Measurements from ENCODE around the gene SEC14L5.
"Not testable (repeated sequence)": the region's sequence is repeated elsewhere in the genome, so short reads cannot be mapped to it uniquely, and the experiment has no call there.

SEC14L5 gene

DNA sequence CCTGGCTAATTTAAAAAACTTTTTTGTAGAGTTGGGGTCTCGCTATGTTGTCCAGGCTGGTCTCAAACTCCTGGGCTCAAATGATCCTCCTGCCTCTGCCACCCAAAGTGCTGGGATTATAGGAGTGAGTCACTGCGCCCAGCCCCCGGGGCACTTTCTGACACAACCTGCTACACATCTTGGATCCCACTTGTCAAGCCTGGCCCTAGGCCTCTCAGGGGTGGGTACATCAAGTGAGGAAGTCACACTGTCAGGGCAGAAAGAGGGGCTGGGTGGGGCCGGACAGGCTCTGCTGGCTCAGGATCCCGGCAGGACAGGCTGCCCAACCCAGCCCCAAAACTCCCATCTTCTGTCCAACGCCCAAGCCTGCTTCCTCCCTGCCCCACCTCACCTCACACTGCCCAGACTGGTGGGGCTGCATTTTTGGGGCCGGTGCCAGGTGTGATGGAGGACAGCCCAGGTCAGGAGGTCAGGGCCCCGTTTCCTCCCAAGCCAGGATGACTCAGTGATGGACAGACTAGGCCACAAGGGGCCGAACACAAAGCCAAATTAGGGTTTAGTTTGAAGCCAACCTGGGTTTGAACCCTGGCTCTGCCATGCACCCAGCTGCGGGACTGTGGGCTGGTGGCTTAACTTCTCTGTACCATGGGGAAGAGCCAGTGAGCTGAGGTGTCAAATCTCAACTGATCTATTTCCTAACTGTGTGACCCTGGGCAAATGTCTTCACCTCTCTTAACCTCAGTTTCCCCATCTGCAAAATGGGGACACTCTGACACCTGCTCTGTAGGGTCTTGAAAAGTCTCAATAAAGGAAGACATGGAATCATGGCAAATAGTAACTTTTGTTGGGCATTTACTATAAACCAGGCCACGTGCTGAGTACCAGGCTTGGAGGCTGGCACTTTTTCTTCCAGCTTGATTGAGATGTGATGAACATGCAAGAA, 12.3 kb upstream of the SEC14L5 start:
- H3K4me1 ChIP-seq (ENCODE audit: control insufficient read depth, insufficient read depth, low read length): peaks cover 49% of the 10 kb centered on the region
- H3K4me3 ChIP-seq (ENCODE audit: low read length): no peak overlapping the region
- H3K27me3 ChIP-seq (ENCODE audit: control insufficient read depth, insufficient read depth, low read length): no peaks in the 10 kb centered on the region
- H3K9me3 ChIP-seq (ENCODE audit: control insufficient read depth, low read length): no peaks in the 10 kb centered on the region
- H3K9ac ChIP-seq (ENCODE audit: low read length): no peak overlapping the region
- H3K36me3 ChIP-seq (ENCODE audit: control insufficient read depth, insufficient read depth, low read length): no peaks in the 10 kb centered on the region

DNA sequence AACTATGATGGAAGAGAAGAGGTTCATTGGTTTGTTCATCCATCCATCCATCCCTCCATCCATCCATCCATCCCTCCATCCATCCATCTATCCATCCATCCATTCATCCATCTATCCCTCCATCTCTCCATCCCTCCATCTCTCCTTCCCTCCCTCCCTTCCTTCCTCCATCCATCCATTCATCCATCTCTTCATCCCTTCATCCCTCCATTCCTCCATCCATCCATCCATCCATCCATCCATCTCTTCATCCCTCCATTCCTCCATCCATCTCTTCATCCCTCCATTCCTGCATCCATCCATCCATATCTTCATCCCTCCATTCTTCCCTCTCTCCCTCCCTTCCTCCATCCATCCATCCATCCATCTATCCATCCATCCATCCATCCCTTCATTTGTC, 11.2 kb upstream of the SEC14L5 start:
- H3K36me3 ChIP-seq (ENCODE audit: control insufficient read depth, insufficient read depth, low read length): no peaks in the 10 kb centered on the region
- no peaks in the 10 kb centered on the region for H3K27me3 ChIP-seq (ENCODE audit: control insufficient read depth, insufficient read depth, low read length)
- no peaks in the 10 kb centered on the region for H3K9me3 ChIP-seq (ENCODE audit: control insufficient read depth, low read length)
- peaks cover 49% of the 10 kb centered on the region for H3K4me1 ChIP-seq (ENCODE audit: control insufficient read depth, insufficient read depth, low read length)
- no peak overlapping the region for H3K4me3 ChIP-seq (ENCODE audit: low read length)
- no peak overlapping the region for H3K9ac ChIP-seq (ENCODE audit: low read length)

DNA sequence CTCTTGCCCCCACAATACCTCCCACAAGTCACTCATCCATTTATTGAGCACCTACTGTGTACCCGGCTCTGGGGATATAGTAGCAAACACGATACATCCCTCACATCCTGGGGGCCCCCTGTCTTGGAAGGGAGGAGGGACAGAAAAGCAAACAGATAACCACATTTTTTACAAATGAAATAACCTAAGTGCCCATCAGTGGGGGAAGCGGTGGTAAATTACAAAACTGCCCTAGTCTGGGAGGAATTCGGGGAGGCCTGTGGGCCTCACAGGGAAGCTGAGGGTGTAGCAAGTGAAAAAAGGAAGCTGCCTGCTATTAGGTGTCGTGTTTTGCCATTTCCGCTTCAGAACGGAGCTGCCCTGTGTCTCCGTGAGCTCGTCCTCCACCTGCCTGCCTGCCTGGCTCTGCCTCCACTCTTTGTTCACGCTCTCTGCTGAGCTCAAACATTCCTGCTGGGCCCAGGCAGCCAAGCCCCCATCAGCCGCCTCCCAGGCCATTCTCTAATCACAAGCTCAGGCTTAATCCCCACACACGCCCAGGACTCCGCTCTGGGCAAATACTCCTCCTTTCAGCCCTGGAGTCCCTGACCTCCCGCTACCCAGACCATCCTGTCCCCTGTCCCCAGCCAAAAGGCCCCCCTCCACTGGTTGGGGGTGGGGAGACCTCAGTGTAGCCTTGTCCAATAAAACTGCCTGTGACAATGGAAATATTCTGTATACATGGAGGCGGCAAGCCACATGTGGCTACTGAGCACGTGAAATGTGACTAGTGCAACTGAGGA, 10.2 kb upstream of the SEC14L5 start:
- Histone ChIP-seq H3K9me3 (ENCODE audit: control insufficient read depth, low read length) (no peaks in the 10 kb centered on the region), H3K36me3 (ENCODE audit: control insufficient read depth, insufficient read depth, low read length) (no peaks in the 10 kb centered on the region), H3K4me1 (ENCODE audit: control insufficient read depth, insufficient read depth, low read length) (peaks cover 42% of the 10 kb centered on the region), H3K9ac (ENCODE audit: low read length) (peak overlapping the region; percentile 47), H3K27me3 (ENCODE audit: control insufficient read depth, insufficient read depth, low read length) (no peaks in the 10 kb centered on the region), H3K4me3 (ENCODE audit: low read length) (no peak overlapping the region)

DNA sequence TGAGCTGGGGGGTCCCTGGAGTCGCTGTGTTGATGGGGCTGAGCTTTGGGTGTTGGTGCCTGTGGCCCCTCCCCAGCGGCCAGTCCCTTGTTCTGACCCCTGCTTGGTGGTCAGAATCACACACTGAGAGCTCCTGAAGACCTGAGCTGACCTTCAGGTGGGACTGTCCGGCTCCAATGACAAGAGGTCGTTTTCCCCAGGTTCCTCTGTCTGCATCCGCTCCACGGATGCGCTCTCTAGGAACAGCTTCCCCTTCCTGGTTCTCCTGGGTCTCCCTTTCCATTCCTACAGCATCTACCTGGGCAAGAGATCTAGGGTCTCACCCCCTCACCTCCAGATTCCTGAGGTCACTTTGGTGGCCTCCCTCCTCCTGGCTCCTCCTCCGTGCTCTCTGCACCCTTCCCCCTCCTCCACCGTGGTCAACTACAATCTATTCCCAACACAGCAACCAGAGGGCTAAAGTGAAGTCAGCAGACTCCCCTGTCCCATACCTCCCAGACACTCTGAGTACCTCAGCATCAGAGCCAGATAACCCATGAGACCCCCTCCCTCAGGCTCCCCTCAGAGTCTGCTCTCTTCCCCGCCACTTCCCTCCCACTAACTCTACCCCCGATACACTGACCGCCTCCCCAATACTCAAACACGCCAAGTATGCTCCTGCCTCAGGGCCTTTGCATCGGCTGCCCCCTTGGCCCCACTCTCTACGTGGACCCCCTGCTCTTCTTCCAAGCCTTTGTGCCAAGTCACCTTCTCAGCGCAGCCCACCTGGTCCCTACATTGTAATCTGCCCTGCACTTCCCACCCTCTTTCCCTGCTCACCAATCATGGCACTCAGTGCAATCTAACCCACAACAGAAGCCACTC, 9.0 kb upstream of the SEC14L5 start:
- Histone ChIP-seq H3K9me3 (ENCODE audit: control insufficient read depth, low read length) (no peaks in the 10 kb centered on the region), H3K27me3 (ENCODE audit: control insufficient read depth, insufficient read depth, low read length) (no peaks in the 10 kb centered on the region), H3K4me1 (ENCODE audit: control insufficient read depth, insufficient read depth, low read length) (peaks cover 30% of the 10 kb centered on the region), H3K36me3 (ENCODE audit: control insufficient read depth, insufficient read depth, low read length) (no peaks in the 10 kb centered on the region), H3K4me3 (ENCODE audit: low read length) (no peak overlapping the region), H3K9ac (ENCODE audit: low read length) (no peak overlapping the region)

DNA sequence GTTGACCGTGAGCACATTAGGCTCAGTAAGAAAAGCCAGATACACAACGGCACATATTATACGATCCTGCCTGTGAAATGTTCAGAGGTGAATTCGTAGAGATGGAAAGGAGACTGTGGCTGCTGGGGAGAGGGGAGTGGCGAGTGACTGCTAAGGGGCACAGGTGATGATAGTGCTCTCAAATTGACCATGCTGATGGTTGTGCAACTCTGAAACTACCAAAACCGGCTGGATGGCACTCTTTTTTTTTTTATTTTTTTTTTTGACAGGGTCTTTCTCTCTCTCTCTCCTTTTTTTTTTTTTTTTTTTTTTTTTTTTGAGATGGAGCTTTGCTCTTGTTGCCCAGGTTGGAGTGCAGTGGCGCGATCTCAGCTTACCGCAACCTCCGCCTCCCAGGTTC, 8.1 kb upstream of the SEC14L5 start:
- no peak overlapping the region for H3K4me3 ChIP-seq (ENCODE audit: low read length)
- peaks cover 21% of the 10 kb centered on the region for H3K4me1 ChIP-seq (ENCODE audit: control insufficient read depth, insufficient read depth, low read length)
- H3K27me3 ChIP-seq (ENCODE audit: control insufficient read depth, insufficient read depth, low read length): no peaks in the 10 kb centered on the region
- H3K36me3 ChIP-seq (ENCODE audit: control insufficient read depth, insufficient read depth, low read length): no peaks in the 10 kb centered on the region
- no peaks in the 10 kb centered on the region for H3K9me3 ChIP-seq (ENCODE audit: control insufficient read depth, low read length)
- no peak overlapping the region for H3K9ac ChIP-seq (ENCODE audit: low read length)

DNA sequence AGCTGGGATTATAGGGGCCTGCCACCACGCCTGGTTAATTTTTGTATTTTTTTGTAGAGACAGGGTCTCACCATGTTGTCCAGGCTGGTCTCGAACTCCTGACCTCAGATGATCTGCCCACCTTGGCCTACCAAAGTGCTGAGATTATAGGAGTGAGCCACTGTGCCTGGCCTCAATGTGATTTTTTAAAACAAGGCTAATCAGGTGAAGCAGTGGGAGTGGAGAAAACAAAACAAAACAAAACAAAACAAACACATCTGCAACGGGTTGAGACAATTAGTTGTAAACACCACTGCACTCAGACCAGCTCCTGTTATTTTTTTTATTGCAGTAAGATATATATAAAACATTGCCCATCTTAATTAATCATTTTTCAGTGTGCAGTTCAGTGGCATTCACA, 6.5 kb upstream of the SEC14L5 start:
- H3K27me3 ChIP-seq (ENCODE audit: control insufficient read depth, insufficient read depth, low read length); H3K36me3 ChIP-seq (ENCODE audit: control insufficient read depth, insufficient read depth, low read length); H3K4me3 ChIP-seq (ENCODE audit: low read length): not testable (repeated sequence)

DNA sequence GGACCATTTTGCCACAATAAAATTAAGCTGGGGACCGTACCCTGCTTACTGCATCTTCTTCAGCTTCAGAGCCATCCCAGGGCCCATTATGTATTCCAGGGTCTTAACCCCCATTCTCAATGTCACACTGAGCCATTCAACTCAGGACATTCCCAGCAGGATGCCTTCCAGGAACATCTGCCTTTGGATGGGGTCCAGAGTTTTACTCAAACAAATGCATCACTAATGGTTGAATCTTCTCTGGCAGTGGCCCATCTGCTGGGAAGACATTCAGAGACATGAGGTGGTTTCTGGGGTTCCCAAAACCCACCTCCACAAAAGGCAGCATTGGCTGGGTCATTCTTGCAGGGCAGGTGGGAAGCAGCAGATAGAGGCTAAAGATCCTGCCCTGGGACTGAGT, 3.4 kb upstream of the SEC14L5 start:
- Histone ChIP-seq H3K4me3 (ENCODE audit: low read length) (no peak overlapping the region), H3K27me3 (ENCODE audit: control insufficient read depth, insufficient read depth, low read length) (no peaks in the 10 kb centered on the region), H3K9ac (ENCODE audit: low read length) (no peak overlapping the region), H3K4me1 (ENCODE audit: control insufficient read depth, insufficient read depth, low read length) (peaks cover 18% of the 10 kb centered on the region), H3K9me3 (ENCODE audit: control insufficient read depth, low read length) (no peaks in the 10 kb centered on the region), H3K36me3 (ENCODE audit: control insufficient read depth, insufficient read depth, low read length) (no peaks in the 10 kb centered on the region)

More for the DNA sequence above, 6.5 kb upstream of the SEC14L5 start:
- H3K4me1 ChIP-seq (ENCODE audit: control insufficient read depth, insufficient read depth, low read length): peaks cover 17% of the 10 kb centered on the region
- H3K9ac ChIP-seq (ENCODE audit: low read length); H3K9me3 ChIP-seq (ENCODE audit: control insufficient read depth, low read length): not testable (repeated sequence)

DNA sequence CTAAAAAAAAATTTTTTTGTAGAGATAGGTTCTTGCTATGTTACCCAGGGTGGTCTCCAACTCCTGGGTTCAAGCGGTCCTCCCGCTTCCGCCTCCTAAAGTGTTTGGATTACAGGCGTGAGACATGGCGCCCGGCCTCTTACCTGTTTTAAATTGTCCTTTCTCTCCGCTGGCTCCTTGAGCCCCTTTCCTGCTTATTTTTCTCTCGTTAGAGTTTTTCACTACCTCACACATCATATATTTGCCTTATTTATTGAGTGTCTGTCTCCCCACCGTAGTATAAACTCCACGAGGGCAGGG, 760 bp upstream of the SEC14L5 start:
- Histone ChIP-seq H3K36me3 (ENCODE audit: control insufficient read depth, insufficient read depth, low read length) (no peaks in the 10 kb centered on the region), H3K27me3 (ENCODE audit: control insufficient read depth, insufficient read depth, low read length) (no peaks in the 10 kb centered on the region), H3K4me1 (ENCODE audit: control insufficient read depth, insufficient read depth, low read length) (peaks cover 18% of the 10 kb centered on the region), H3K4me3 (ENCODE audit: low read length) (peak overlapping the region; percentile 51), H3K9me3 (ENCODE audit: control insufficient read depth, low read length) (no peaks in the 10 kb centered on the region), H3K9ac (ENCODE audit: low read length) (peak overlapping the region; percentile 51)

DNA sequence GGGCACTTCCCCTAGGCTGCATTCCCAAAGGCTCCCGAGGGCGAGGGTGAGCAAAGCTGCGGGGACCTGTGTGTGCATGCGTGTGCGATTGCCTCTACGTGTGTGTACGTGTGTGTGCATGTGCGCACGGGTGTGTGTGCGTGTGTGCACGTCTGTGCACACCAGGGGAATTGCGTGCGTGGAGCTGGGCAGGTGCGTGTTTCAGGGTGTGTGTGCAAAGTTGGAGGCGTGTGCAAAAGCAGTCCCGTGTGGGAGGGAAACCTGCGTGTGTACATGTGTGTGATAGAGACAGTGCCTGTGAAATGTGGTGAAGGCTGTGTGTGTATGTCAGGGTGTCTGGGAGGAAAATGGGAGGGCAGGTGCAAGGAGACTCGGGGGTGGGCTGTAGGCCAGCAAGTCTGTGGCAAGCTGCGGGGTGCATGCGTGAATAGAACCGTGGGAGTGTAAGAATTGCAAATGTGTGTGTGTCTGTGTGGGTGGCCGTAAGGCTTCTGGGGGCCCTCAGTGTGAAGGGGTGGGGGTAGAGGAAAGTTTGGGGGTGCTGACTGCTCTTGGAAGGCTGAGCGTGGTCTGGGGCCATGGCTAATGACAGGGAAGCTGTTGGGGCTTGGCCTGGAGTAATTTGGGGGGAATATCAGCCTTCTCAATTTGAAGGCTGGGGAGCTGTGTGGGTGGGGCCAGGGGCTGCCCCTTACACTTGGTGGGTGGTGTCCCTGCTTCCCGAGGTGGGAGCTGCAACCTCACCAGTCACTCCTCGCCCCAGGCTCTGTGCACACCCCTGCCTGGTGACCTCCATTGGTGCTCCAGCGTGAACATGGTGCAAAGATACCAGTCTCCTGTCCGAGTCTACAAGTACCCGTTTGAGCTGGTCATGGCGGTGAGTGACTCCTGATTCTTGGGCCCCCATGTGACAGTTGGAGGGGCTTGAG, 644 bp downstream of the SEC14L5 start:
- Histone ChIP-seq H3K27me3 (ENCODE audit: control insufficient read depth, insufficient read depth, low read length) (no peaks in the 10 kb centered on the region), H3K4me1 (ENCODE audit: control insufficient read depth, insufficient read depth, low read length) (peaks cover 18% of the 10 kb centered on the region), H3K9ac (ENCODE audit: low read length) (peak overlapping the region; percentile 31), H3K36me3 (ENCODE audit: control insufficient read depth, insufficient read depth, low read length) (no peaks in the 10 kb centered on the region), H3K4me3 (ENCODE audit: low read length) (peak overlapping the region; percentile 60), H3K9me3 (ENCODE audit: control insufficient read depth, low read length) (no peaks in the 10 kb centered on the region)

DNA sequence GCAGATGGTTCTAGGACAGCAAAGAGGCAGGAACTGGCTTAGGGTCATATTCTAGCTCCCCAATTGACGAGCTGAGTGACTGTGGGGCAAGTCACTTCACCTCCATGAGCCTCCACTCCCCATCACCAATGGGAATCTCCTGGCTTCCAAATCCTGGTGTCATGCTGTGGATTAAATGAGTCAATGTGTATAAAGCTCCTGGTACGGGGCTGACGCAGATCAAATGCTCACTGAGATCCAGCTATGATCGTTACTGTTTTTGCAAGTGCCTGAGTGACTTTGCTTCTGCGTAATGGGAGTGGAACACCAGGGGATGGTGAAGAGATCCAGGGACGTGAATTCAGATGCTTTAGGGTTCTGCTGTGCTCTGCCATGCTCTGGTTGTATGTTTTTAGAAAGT, 2.4 kb downstream of the SEC14L5 start:
- Histone ChIP-seq H3K4me1 (ENCODE audit: control insufficient read depth, insufficient read depth, low read length) (peaks cover 18% of the 10 kb centered on the region), H3K9me3 (ENCODE audit: control insufficient read depth, low read length) (no peaks in the 10 kb centered on the region), H3K4me3 (ENCODE audit: low read length) (no peak overlapping the region), H3K9ac (ENCODE audit: low read length) (no peak overlapping the region), H3K27me3 (ENCODE audit: control insufficient read depth, insufficient read depth, low read length) (no peaks in the 10 kb centered on the region), H3K36me3 (ENCODE audit: control insufficient read depth, insufficient read depth, low read length) (no peaks in the 10 kb centered on the region)

DNA sequence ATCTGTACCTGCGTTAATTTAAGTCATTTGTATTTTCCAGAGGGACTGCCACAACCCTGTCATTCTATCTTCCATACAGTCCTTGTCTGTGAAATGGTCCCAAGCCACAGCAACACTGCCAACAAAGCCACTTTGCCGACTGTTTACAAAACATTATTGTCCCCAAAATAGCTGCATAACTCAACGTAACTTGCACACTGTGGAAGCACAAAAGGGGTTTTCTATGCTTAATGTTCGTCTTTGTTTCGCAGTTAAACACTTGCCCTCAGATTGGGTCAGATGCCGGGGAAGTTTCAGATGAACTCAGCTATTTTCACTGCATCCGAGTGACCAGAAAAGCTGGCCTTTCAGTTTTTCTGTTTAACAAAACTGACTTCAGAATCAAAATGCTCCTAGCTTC, 4.6 kb downstream of the SEC14L5 start:
- H3K4me1 ChIP-seq (ENCODE audit: control insufficient read depth, insufficient read depth, low read length): peaks cover 9% of the 10 kb centered on the region
- H3K4me3 ChIP-seq (ENCODE audit: low read length): no peak overlapping the region
- H3K9me3 ChIP-seq (ENCODE audit: control insufficient read depth, low read length): no peaks in the 10 kb centered on the region
- H3K36me3 ChIP-seq (ENCODE audit: control insufficient read depth, insufficient read depth, low read length): no peaks in the 10 kb centered on the region
- H3K27me3 ChIP-seq (ENCODE audit: control insufficient read depth, insufficient read depth, low read length): no peaks in the 10 kb centered on the region
- H3K9ac ChIP-seq (ENCODE audit: low read length): no peak overlapping the region
